Muscle of back (tissue), 11 donors: Measurements from ENCODE around the gene ANKS1A. TPM values are rescaled to one million over a fixed set of nuclear protein-coding genes. Genes with fewer than 3 reads are reported as not detected.

Experiments
- DNase-seq, 3 donors: peaks; one replicate each; pipeline versions ENCODE4 v3.0.0 to v3.0.0-alpha.2; 2013
- polyA plus RNA-seq, 10 donors: library from polyadenylated mRNA; unstranded; fragments of 120-200 nt; gene quantifications; one replicate each; pipeline ENCODE4 v1.2.1, GENCODE V29; 2013; ENCODE audit not compliant: insufficient read length in 10 of 10

The ANKS1A gene
- polyA plus RNA-seq, 10 donors = 27.0 to 45.3 (median 34.3) TPM

DNA sequence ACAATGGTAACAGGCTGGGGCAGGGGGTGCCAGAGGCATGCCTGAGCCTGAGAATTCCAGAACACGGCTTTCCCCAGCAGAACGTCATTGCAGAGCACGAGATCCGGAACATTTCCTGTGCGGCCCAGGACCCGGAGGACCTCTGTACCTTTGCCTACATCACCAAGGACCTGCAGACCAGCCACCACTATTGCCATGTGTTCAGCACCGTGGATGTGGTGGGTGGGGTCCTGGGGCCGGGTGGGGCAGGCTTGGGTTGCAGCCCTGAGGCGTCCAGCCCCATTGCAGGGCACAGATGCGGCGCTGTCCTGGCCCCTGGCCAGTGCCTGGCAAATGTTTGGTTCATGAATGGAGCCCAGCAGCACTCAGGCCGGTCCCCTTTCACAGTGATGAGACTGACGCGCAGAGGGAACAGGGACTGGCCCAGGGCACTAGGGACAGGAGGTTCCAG lies 195.0 kb downstream of the ANKS1A start:
- peak in 2 of 3 donors; percentile 30 to 34 for DNase-seq

DNA sequence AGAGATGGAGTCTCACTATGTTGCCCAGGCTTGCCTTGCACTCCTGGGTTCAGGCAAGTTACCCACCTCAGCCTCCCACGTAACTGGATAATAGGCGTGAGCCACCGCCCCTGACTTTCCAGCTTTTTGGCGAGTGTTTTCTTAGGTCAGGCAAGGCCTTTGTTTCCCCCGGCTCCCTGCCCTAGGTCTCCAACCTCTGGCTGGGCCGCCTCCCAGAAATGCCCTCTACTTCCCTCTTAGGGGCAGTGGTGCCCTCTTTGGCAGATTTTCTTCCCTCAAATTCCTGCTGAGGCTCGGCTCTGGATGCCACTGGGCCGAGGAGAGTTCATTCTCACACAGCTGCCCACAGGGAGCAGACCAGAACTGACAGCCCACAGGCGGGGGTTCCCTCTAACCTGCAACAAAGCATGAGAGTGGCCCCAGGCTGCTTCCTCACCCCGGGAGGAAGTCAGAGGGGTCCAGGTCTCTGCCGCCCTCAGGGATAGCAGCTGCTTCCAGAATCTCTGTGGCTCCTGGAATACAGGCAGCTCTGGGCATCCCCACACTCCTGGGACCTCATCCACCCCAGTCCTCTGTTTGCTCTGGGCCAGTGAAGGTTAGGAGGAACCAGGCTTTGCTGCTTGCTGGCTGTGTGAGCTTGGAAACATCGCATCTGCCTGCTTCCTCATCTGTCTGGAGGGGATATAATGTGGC lies 195.6 kb downstream of the ANKS1A start:
- no peak for DNase-seq

DNA sequence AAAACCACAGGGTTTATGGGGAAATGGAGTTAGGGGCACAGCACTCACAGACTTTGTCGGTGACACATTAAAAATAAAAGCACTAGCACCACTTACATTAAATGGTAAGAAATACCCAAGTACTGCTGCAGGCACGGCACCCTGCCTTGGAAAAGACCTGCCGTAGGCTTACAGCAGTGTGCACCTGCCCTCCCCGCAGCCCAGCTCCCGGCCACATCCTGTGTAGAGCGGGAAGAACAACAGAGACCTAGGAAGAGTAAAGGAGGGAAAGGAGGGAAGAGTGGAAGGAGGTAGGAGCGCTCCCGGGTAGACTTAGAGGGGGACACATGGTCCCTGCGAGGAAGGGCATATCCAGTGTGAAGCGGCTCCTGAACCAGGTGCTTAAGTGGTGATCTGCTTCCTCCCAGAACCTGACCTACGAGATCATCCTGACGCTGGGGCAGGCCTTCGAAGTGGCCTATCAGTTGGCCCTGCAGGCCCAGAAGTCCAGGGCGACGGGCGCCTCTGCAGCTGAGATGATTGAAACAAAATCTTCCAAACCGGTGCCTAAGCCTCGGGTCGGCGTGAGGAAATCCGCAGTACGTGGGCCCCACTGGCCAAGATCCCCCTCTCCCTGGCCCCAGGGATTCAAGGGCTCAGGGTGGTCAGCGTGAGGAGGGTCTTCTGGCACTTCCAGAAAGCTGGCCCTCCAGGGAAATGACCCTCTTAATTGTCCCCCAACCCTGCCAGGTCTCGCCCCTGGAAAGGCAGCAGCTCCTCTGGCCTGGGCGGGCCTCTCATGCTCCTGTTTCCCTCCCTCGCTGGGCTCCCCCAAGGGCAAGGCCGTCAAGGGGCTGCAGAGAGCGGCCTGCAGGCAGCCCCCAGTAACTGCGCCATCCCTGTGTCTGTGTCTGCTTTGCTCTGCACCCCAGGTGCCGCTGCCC lies 196.6 kb downstream of the ANKS1A start:
- DNase-seq = no peak

DNA sequence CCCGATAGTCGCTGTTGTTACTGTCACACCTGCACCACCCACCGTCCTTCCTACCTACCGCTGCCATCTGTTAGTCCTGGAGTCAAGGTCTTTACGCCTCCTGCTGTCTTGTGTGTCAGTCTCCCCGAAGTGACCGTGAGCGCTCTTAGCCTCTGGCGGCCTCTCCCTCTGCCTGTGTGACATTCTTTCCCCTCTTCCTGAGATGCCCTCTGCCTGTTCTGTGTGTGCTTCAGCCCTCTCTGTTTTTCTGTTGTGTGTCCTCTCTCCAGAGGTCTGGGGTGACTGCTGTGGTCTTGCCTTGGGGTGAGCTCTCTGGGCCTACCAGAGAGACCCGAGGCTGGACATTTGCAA lies 197.2 kb downstream of the ANKS1A start:
- no peak for DNase-seq

DNA sequence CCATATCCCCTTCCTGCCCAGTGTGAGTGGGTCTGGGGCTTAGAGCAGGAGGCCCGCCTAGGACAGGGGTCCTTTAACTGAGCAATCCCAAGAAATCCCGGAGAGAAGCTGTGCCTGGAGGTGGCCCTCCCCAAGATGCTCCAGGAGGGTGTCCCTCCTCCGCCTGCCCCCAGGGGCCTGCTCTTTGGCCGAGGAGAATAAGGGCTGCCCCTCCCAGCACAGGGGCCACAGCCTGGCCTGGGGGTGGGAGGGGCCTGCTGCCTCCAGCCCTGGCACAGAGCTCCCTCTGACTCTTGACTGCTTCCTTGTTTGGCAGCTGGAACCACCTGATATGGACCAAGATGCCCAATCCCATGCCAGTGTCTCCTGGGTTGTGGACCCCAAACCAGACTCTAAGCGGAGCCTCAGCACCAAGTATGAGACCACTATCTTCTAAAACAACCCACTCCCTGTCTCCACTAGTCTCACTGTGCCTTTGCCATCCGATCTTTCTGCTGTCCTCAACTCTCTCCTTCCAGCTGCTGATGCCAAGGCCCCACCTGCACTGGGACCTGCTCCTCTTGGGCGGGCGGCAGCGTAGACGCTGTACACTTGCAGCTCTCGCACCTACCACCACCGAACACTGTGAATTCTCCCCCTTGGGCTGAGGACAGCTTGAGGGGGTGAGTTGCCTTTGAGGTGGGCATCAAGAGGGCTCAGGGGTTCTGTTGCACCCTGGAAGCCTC lies 197.7 kb downstream of the ANKS1A start:
- DNase-seq = no peak

DNA sequence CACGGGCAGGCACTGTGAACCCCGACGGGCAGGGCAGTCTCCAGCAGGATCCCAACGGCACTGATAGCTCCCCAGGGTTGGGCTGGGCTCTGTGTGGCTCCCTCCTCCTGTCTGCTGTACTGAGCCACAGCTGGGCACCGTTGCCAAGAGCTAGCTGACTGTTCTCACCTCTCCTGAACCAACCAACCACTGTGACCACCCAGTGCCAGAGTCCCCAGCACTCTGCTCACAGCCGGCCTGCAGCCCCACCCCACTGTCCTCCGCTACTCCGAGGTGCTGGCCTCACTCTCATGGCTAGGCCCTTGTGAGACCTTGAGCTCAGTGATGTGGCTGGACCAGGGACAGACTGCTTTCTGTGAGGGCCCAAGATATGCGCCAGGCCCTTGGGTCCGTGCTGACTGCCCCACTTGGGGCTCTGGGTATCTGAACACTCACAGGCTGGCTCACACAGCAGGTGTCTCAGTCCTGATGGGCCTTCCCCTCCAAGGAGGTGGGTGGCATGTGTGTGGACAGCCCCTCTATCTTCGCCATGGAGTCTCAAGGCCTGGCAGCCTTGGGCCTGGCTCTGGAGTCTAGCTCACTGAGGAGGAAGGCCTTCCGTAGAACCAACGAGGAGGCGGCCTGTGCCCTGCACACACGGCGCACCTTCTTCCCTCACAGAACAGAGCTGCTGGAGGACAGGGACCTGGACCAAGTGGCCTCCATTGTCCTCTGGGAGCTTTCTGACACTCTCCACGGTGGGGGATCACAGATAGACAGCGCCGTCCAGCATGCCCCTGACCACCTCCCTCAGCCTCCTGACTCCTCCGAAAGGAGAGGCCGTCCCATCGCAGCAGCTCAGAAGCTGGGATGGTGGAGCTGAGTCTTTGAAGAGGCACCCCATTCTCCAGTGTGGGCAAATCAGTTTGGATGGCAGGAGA lies 198.6 kb downstream of the ANKS1A start:
- no peak for DNase-seq

DNA sequence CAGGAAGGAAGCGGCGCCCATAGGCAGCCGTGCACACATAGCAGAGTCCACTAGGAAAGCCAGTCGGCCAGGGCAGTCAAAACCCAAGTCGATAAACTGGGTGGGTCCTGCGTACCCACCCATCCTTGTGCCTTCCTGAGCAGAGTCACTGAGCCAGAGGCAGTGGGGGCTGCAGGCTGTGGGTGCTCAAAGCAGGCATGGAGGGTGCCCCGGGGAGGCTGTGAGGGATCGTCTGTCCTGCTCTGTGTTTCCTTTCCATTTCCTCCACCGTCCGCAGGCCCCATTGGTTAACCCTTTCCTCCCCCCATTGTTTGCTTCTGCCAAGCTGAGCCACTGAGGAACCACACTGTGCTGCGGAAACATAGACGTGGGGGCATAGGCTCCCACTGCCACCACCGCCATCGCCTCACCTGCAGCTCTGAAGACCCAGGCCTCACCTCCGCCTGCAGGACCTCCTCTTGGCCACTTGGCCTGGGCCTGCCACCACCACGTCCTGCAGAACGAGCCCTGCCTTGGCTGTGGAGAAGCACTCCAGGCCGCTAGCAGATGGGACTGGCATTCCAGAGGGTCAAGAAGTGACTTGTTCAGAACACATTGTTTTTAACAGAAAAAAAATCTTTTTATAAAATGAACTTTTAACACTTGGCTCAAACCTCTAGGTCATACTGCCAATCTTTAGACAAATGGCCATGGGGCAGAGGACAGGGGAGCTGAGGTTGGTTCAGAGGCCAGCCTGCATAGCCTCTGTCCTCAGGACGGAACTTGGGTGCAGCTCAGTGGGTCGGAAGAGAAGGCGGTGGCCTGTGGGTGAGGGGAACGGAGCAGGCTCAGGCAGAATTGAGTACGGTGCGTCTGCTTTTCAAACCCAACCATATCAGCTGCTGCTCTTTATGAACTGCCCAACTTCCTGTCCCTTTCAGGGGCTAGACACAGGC lies 199.5 kb downstream of the ANKS1A start:
- DNase-seq = no peak

DNA sequence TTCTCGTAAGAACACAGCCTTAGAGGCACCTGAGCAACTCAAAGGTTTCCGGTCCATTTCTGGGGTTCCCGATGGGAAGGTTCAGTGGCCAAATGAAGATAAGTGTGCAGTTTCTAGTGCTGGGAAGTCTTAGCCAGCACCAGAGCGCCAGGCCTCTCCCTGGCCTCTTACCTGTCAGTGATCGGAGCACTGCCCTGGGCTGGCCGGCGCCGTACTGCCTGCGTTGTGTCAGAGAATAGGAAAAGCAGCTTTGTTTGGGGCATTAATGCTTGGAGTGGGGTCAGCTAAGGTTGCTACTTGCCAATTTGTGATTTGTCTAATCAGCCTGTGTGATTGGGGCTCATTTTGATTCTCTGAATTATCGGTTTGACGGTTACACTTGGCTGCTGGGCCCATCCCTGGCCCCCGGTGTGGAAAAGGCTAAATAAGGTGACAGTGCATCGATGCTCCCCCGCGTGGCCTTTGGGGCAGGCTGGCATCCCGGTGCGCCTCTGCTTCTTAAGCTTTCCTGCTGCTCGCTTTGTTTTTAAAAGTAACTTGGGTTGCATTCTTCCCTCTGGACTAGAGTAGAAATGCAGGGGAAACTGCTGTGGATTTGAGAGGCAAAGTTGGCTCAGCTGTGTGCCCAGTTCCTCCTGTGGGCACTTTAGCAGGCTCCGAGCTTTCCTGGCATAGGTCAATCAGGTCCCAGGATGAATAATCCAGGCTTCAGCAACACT lies 200.3 kb downstream of the ANKS1A start:
- no peak for DNase-seq

DNA sequence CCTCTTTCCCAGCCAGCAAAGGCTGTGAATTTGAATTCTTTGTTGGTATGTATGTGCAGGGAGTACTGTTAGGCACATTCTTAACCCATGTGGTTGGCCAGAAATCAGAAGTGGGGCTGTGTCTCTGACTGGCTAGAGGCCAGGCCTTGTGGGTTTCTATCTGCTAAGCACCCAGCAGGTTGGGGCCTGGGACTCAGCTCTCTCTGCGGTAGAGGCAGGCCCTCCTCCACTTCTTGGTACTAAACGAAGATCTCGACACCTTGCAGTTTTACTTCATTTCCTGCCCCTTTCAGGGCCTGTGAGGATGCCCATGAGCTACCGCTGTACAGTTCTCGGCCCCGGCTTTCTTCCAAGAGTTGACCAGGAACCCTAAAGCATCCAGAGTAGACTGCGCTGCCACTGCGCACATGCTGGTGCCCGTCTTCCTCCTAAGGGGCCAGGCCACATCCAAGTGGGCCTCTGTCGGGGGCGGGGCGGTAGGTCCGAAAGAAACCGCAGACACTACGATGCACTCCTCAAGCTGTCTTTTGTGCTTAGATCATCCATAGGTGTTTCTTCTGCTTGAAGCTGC lies 201.0 kb downstream of the ANKS1A start:
- DNase-seq = peak in 1 of 3 donors; percentile 73

DNA sequence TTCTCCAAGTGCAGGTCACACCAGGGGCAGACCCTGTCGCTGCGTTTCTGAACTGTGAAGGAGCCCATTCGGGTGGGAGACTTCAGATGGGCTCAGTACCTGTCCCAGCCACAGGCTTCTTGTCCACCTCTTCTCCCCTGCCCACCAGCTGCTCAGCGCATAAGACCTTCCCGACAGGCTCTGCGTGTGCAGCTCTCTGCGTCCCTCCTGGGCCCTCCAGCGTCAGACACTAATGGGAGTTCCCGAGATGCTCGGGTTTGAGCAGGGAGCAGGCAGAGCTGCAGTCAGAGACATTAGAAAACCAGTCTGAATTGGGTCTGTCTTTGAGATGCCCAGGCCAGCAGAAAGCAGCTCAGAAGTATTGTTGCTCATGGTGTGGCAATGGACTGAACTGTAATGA lies 201.7 kb downstream of the ANKS1A start:
- no peak for DNase-seq

DNA sequence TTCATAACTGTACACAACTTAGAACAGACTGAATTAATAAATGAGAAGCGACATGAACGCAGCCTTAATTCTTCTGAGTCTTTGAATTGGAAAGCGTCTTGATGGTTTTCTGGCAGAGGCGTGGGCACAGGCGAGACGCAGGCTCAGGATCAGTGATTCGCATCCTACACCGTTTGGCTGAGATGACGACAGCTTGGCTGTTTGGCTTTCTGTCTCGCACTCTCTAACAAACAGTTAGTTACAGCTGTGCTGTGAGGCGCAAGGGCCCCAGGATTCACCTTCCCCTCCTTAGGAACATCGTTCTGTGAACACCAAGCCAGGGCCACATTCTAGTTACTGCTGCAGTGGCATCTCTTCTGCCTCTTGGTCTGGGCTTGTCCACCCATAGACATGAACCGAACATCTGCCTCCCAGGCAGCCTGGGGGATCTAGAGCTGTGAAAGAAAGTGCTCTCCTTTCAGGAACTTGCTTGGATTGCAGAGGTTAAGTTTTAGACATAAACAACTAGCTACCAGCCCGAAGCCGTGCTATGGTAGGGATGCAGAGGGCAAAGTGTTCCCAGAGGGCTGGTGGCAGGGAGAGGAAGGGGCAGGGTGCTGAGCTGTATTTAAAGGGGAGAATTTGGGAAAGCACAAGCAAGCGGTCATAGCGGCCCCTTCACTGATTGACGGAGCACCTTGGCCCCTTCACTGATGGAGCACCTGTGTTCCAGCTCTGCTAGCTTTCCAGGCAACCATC lies 202.5 kb downstream of the ANKS1A start:
- DNase-seq = peak in 2 of 3 donors; percentile 40 to 77

DNA sequence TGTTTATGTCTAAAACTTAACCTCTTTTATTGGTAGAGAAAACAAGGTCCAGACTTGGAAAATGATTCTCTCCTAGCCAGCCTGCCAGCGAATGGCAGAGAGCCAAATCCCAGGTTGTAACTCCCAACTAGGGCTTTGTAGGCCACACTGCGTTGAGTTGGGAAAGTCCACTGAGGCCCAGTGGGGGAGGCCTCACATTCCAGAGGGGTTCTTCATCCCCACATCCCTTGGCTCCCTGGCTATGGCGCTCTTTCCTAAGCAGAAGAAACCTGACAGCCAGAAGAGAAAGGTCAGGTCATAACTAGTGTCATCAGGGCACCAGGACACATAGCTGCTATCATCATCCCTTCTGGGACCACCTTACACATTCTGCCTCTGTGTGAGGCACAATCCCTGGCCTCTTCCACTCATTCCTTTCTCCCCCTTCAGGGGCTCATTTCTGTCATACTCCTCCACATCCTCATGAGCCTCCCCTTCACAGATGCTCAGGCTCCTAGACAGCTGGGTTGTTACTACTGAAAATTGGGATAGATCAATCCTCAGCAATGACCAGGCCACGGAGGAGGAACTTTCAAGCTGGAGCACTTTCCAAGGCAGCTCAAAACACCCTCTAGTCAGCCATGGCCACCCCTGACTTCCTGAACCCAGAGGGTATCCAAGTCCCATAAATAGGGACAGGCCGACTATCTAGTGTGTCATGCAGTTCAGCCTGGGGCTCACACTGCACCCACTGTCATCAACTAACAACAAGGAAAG lies 203.5 kb downstream of the ANKS1A start:
- peak in 2 of 3 donors; percentile 36 to 48 for DNase-seq

DNA sequence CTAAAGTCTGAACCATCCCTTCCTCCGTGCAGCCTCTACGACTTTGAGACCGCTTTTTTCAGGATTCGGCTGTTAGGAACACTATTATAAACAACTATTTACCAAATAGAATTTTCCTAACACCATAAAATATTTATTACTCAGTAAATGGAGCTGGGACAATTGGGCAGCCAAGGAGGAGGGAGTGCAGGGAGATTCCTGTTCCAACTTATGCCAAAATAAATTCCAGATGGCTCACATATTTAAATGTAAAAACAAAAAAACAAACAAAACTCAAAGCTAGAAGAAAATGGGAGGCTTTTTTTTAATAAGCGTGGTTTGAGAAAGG lies 204.0 kb downstream of the ANKS1A start:
- peak in 1 of 3 donors; percentile 32 for DNase-seq

DNA sequence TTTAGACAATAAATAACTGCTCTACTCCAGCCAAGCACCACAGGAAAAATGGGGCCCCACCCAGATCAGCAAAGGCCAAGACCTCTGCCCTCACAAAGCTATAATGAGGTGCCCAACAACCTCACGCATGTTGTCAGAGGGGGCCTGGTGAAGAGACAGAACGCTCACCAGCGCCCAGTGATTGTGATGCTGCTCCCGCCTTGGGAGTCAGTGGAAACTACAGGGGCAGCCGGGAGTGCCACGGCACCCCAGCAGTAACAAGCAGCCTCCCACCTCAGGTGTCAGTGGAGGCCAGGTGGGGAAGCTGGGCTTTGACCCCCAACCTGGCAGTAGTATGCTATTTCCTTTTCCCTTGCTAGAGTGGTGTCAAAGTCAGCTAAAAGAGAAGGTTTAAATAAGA lies 204.7 kb downstream of the ANKS1A start:
- DNase-seq = no peak

DNA sequence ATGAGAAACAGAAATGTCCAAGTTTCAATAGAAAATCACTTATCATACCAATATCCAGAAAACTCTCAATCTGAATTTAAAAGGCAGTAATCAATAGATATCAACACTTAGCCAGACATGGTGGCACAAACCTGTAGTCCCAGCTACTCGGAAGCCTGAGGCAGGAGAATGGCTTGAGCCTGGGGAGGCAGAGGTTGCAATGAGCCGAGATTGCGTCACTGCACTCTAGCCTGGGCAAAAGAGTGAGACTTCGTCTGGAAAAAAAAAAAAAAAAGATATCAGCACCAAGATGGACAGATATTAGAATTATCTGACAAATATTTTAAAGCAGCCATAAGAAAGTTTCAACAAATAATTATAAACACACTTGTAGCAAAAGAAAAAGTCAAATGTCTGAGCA lies 205.1 kb downstream of the ANKS1A start:
- DNase-seq = no peak

DNA sequence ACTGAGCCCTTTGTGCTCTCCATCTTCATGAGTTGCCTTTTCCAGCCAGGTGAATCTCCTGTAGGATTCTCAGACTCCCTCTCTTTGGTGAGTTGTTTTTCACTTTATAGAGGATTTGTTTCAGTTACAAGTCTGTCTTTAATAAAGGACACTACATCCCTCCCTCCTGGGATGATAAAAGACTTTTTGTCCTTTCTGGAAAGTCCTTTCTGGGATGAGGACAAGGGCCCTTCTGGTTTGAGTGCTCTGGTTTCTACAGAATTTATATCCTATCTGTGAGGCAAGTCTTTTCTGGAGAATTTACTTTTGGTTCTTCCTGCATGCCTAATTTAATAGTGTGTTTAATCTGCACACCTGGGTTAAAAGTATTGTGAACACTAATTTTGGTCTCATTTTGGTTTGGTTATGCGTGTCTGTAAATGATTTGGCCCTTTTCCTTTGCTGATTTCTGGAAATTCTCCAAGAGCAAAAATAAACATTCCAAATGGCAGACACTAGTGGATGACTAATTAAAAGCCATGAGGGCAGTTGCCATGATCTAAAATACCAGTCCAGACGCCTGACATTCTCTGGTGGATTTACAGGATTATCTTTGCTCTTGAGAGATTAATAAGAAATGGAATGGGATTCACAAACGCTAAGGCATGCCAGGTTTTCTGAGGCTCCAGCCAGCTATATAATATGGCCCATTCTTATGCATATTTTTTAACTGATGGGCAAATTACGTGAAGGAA lies 207.2 kb downstream of the ANKS1A start:
- DNase-seq = peak in 2 of 3 donors; percentile 27 to 83

DNA sequence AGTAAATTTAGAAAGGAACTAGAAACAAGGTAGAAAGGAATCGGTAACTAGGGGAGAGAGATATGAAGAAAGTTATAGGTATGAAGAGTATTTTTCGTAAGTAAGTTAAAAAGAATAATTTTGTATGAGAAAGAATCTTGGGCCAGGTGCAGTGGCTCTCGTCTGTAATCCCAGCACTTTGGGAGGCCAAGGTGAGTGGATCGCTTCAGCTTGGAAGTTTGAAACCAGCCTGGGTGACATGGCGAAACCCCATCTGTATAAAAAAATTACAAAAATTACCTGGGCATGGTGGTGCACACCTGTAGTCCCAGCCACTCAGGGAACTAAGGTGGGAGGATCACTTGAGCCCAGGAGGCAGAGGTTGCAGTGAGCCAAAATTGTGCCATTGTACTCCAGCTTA lies 210.1 kb downstream of the ANKS1A start:
- no peak for DNase-seq
